ENCODE measurements around the gene MPG.

MPG gene

DNA sequence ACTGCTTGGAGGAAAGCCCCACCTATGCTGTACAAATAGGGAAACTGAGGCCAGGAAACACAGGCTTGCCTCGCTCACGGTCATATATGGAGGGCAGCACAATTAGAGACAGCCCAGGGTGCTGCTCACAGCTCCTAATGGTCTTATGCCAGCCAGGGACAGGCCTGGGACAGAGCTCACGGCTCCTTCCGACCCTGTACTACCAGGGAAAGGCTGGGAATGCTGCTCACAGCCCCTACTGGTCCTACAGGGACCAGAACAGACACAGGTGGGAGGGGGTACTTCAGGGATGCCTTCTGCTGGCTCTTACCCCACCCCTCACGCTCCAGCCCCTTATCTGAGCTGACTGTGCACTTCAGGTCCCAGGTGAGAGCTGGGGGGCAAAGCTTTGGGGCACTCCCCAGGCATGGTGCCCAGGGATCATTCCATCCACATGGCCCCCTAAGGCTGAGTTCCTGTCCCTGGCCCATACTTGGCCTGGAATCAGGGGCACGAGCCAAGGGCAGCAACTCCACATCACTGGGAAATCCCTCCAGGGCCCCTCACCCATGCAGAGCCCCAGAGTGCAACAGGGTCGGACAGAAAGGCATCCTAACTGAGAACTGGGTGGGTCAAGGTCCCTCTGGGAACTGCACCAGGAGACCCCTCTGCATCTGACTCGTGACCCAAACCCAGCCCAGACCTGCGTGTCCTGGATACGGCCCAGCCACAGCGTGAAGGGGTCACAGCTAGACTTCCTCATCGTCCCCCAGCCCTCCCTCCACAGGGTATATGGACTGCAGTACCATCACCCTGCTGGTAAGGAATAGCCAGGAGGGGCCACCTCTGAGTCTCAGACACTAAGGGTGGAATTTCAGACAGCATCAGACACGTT lies 11.5 kb upstream of the MPG start:
- H3K9ac ChIP-seq (ENCODE audit: low read depth in 1 of 2, low read length in 2 of 2), result no peak overlapping the region
- H3K4me1 ChIP-seq (ENCODE audit: control insufficient read depth in 2 of 2, insufficient read depth in 2 of 2, low read length in 2 of 2), result peaks cover 9 to 10% of the 10 kb centered on the region in 2 donors
- no peaks in the 10 kb centered on the region for H3K27me3 ChIP-seq (ENCODE audit: control insufficient read depth in 2 of 2, insufficient read depth in 2 of 2, low read length in 2 of 2)
- H3K27ac ChIP-seq (ENCODE audit: low read depth in 2 of 2, low read length in 2 of 2), result no peak overlapping the region
- H3K4me3 ChIP-seq (ENCODE audit: low read length in 2 of 2), result no peak overlapping the region
- peaks cover 3 to 8% of the 10 kb centered on the region in 2 donors for H3K36me3 ChIP-seq (ENCODE audit: control insufficient read depth in 2 of 2, insufficient read depth in 2 of 2, low read length in 2 of 2)
- H3K9me3 ChIP-seq (ENCODE audit: control insufficient read depth in 2 of 2, low read length in 2 of 2), result no peaks in the 10 kb centered on the region

DNA sequence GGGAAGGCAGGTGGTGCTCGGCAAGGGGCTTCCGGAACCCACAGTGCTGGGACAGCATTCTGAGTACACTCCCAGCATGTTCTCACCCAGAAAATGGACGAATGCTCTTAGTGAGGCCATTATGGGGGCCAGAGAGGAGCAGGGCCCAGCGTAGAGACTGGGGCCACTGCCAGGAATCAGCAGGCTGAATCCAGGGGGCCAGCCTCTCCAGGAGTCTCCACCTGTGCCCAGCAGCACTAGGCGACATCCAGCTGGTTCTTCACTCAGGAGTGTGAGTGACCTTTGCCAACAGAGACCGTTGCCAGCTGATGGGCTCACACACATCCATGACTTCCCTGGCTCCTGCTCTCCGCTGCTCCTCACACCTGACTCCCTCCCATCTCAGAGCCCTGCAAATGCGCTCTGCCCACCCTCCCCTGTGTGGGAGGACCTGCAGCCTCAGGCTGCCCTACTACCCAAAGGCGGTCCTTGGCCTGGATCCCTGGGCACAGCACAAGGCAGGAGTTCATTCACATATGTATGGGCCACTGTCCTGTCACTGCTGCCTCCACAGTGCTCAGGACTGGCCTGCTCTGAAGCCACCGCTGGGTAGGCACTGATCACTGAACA lies 10.7 kb upstream of the MPG start:
- Histone ChIP-seq H3K4me1 (ENCODE audit: control insufficient read depth in 2 of 2, insufficient read depth in 2 of 2, low read length in 2 of 2) (peaks cover 10 to 13% of the 10 kb centered on the region in 2 donors), H3K36me3 (ENCODE audit: control insufficient read depth in 2 of 2, insufficient read depth in 2 of 2, low read length in 2 of 2) (peaks cover 3 to 8% of the 10 kb centered on the region in 2 donors), H3K27me3 (ENCODE audit: control insufficient read depth in 2 of 2, insufficient read depth in 2 of 2, low read length in 2 of 2) (no peaks in the 10 kb centered on the region), H3K9me3 (ENCODE audit: control insufficient read depth in 2 of 2, low read length in 2 of 2) (no peaks in the 10 kb centered on the region), H3K9ac (ENCODE audit: low read depth in 1 of 2, low read length in 2 of 2) (no peak overlapping the region), H3K27ac (ENCODE audit: low read depth in 2 of 2, low read length in 2 of 2) (no peak overlapping the region), H3K4me3 (ENCODE audit: low read length in 2 of 2) (no peak overlapping the region)

DNA sequence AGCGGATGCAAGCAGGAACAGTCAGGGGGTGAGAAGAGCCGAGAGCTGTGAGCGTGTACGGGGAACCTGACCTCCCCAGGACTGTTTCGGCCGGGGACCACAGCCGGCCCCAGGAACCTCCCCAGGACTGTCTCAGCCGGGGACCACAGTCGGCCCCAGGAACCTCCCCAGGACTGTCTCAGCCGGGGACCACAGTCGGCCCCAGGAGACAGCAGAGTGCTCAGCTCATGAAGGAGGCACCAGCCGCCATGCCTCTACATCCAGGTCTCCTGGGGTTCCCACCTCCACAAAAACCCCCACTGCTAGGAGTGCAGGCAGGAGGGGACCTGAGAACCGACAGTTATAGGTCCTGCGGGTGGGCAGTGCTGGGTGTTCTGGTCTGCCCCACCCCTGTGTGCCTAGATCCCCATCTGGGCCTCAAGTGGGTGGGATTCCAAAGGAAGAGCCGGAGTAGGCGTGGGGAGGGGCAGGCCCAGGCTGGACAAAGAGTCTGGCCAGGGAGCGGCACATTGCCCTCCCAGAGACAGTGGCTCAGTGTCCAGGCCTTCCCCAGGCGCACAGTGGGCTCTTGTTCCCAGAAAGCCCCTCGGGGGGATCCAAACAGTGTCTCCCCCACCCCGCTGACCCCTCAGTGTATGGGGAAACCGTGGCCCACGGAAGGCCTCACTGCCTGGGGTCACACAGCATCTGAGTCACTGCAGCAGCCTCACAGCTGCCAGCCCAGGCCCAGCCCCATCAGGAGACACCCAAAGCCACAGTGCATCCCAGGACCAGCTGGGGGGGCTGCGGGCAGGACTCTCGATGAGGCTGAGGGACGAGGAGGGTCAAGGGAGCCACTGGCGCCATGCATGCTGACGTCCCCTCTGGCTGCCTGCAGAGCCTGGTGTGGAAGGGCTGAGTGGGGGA lies 9.9 kb upstream of the MPG start:
- Histone ChIP-seq H3K27me3 (ENCODE audit: control insufficient read depth in 2 of 2, insufficient read depth in 2 of 2, low read length in 2 of 2) (peaks cover 0 to 4% of the 10 kb centered on the region in 2 donors), H3K36me3 (ENCODE audit: control insufficient read depth in 2 of 2, insufficient read depth in 2 of 2, low read length in 2 of 2) (peaks cover 3 to 6% of the 10 kb centered on the region in 2 donors), H3K9me3 (ENCODE audit: control insufficient read depth in 2 of 2, low read length in 2 of 2) (no peaks in the 10 kb centered on the region), H3K4me3 (ENCODE audit: low read length in 2 of 2) (no peak overlapping the region), H3K4me1 (ENCODE audit: control insufficient read depth in 2 of 2, insufficient read depth in 2 of 2, low read length in 2 of 2) (peaks cover 14 to 18% of the 10 kb centered on the region in 2 donors), H3K9ac (ENCODE audit: low read depth in 1 of 2, low read length in 2 of 2) (no peak overlapping the region), H3K27ac (ENCODE audit: low read depth in 2 of 2, low read length in 2 of 2) (no peak overlapping the region)

DNA sequence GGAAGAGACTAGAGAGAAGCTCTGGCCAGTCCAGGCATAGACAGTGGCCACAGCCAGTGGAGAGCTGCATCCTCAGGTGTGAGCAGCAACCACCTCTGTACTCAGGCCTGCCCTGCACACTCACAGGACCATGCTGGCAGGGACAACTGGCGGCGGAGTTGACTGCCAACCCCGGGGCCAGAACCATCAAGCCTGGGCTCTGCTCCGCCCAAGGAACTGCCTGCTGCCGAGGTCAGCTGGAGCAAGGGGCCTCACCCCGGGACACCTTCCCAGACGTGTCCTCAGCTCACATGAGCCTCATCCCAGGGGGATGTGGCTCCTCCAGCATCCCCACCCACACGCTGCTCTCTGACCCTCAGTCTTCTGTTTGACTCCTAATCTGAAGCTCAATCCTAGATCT lies 8.8 kb upstream of the MPG start:
- Histone ChIP-seq H3K27me3 (ENCODE audit: control insufficient read depth in 2 of 2, insufficient read depth in 2 of 2, low read length in 2 of 2) (peaks cover 0 to 4% of the 10 kb centered on the region in 2 donors), H3K9me3 (ENCODE audit: control insufficient read depth in 2 of 2, low read length in 2 of 2) (no peaks in the 10 kb centered on the region), H3K9ac (ENCODE audit: low read depth in 1 of 2, low read length in 2 of 2) (peak overlapping the region in 1 of 2 donors; percentile 14), H3K27ac (ENCODE audit: low read depth in 2 of 2, low read length in 2 of 2) (no peak overlapping the region), H3K4me3 (ENCODE audit: low read length in 2 of 2) (no peak overlapping the region), H3K36me3 (ENCODE audit: control insufficient read depth in 2 of 2, insufficient read depth in 2 of 2, low read length in 2 of 2) (no peaks in the 10 kb centered on the region), H3K4me1 (ENCODE audit: control insufficient read depth in 2 of 2, insufficient read depth in 2 of 2, low read length in 2 of 2) (peaks cover 14 to 28% of the 10 kb centered on the region in 2 donors)

DNA sequence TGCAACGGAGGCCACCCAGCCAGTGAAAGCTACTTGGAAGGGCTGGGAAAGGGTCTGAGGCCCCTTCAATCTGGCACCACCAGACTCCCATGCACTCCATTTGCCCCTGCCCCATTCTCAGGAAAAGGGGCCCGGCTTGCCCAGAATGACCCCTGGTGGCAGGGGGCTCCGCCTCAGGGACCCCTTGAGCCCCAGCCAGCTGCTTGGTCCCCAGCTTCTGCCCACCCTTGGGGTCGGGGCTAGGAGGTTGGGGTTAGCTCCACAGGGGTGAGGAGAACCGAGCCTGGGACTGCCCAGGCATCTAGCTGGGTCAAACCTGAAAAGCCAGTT lies 6.8 kb upstream of the MPG start:
- Histone ChIP-seq H3K4me3 (ENCODE audit: low read length in 2 of 2) (peak overlapping the region; percentile 69 to 78), H3K9ac (ENCODE audit: low read depth in 1 of 2, low read length in 2 of 2) (peak overlapping the region in 1 of 2 donors; percentile 83), H3K27me3 (ENCODE audit: control insufficient read depth in 2 of 2, insufficient read depth in 2 of 2, low read length in 2 of 2) (peaks cover 0 to 4% of the 10 kb centered on the region in 2 donors), H3K27ac (ENCODE audit: low read depth in 2 of 2, low read length in 2 of 2) (peak overlapping the region; percentile 41 to 70), H3K36me3 (ENCODE audit: control insufficient read depth in 2 of 2, insufficient read depth in 2 of 2, low read length in 2 of 2) (no peaks in the 10 kb centered on the region), H3K4me1 (ENCODE audit: control insufficient read depth in 2 of 2, insufficient read depth in 2 of 2, low read length in 2 of 2) (peaks cover 19 to 45% of the 10 kb centered on the region in 2 donors), H3K9me3 (ENCODE audit: control insufficient read depth in 2 of 2, low read length in 2 of 2) (no peaks in the 10 kb centered on the region)

DNA sequence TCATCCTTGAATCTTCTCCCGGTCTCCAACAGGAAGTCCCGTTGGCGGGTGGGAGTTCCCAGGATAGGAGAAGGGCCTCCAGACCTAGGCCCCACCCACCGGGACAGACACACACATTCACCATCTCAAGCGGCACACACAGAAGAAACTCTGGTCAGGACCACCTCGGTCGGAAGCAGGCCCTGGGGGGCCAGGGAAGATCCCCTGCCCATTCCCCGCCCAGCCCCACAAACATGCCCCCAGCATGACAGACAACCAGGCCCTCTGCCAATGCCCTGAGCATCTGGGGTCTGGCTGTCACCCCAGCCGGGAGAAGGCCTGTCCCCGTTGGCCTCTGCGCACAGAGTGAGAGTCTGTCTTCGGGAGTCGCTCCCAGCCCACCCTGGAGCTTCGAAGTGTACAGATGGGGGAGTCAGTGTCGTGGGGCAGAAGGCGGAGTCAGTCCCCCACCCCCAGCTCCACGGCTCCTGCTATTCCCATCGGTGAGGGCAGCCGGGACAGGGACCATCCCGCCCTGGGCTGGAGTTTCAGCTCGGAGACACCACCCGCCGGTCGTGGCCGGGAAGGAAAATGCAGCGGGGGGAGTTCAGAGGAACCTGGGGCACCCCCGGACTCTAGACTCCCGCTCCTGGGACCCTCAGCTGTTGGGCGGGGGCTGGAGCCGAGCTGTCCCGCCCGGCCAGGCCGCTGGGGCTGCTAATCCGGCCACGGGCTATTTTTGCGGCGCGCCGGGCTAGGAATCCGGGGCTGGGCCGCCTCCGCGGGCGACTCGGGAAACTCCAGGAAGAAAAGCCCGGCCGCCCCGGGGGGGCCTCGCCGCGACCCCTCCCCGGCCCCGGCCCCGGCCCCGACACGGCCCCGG lies 6.3 kb upstream of the MPG start:
- Histone ChIP-seq H3K9me3 (ENCODE audit: control insufficient read depth in 2 of 2, low read length in 2 of 2) (no peaks in the 10 kb centered on the region), H3K9ac (ENCODE audit: low read depth in 1 of 2, low read length in 2 of 2) (peak overlapping the region; percentile 52 to 83), H3K4me3 (ENCODE audit: low read length in 2 of 2) (peak overlapping the region; percentile 69 to 78), H3K27me3 (ENCODE audit: control insufficient read depth in 2 of 2, insufficient read depth in 2 of 2, low read length in 2 of 2) (peaks cover 0 to 4% of the 10 kb centered on the region in 2 donors), H3K36me3 (ENCODE audit: control insufficient read depth in 2 of 2, insufficient read depth in 2 of 2, low read length in 2 of 2) (no peaks in the 10 kb centered on the region), H3K27ac (ENCODE audit: low read depth in 2 of 2, low read length in 2 of 2) (peak overlapping the region; percentile 70 to 73), H3K4me1 (ENCODE audit: control insufficient read depth in 2 of 2, insufficient read depth in 2 of 2, low read length in 2 of 2) (peaks cover 25 to 51% of the 10 kb centered on the region in 2 donors)

DNA sequence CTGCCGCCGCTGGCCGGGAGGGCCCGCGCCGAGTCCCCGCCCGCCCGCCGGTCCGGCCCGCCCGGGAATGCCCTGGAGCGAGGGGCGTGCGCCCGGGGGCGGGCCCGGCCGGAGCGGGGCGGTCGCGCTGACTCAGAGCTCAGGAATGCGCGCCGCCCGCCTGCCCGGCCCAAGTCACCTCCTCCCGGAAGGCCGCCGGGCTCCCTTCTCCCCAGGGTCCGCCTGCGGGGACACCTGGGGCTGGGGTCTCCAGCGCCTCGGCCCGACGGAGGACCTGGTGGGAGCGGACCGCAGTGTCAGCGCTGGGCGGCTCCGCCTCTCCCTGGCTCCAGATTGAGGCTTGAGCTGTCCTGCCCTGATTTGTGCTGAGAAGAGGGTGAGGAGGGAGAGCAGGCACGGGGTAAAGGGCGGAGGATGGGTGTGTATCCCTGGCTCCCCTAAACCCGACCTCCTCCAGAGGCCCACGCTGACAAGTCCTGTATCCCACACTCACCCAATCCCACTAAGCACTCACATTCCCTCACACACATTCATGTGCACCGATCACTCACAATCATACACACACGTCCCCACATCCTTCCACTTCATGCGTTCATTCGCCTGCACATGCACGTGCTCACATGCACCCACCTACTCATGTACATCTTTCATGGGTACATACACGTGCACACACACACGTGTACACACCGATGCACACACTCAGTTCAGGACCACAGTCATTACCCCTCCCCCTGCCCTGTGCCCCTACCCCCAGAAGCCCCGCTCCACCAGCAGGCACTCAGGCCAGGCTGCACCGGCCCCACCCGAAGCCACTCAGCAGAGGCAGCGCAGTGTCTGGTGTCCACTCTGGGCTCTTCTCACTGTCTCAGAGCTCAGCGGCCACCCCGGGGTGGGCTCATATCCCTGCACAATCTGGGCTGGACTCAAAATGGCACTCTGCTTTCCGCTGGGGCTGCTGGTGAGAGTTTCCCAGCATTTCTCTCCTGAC lies 5.2 kb upstream of the MPG start, which contains the start of gene RHBDF1:
Gene RHBDF1 (minus strand): TSS at position 71 of the 988 bp plus-strand sequence. CDS start 7,616 bp downstream, outside the sequence.
- H3K27ac ChIP-seq (ENCODE audit: low read depth in 2 of 2, low read length in 2 of 2), result peak within 1 kb of the TSS; percentile 70 to 75
- H3K4me1 ChIP-seq (ENCODE audit: control insufficient read depth in 2 of 2, insufficient read depth in 2 of 2, low read length in 2 of 2), result peaks cover 31 to 62% of the 10 kb centered on the region in 2 donors
- peak within 1 kb of the TSS; percentile 69 to 78 for H3K4me3 ChIP-seq (ENCODE audit: low read length in 2 of 2)
- no peaks in the 10 kb centered on the region for H3K36me3 ChIP-seq (ENCODE audit: control insufficient read depth in 2 of 2, insufficient read depth in 2 of 2, low read length in 2 of 2)
- peaks cover 0 to 4% of the 10 kb centered on the region in 2 donors for H3K27me3 ChIP-seq (ENCODE audit: control insufficient read depth in 2 of 2, insufficient read depth in 2 of 2, low read length in 2 of 2)
- H3K9ac ChIP-seq (ENCODE audit: low read depth in 1 of 2, low read length in 2 of 2), result peak within 1 kb of the TSS; percentile 68 to 83
- H3K9me3 ChIP-seq (ENCODE audit: control insufficient read depth in 2 of 2, low read length in 2 of 2), result no peaks in the 10 kb centered on the region

DNA sequence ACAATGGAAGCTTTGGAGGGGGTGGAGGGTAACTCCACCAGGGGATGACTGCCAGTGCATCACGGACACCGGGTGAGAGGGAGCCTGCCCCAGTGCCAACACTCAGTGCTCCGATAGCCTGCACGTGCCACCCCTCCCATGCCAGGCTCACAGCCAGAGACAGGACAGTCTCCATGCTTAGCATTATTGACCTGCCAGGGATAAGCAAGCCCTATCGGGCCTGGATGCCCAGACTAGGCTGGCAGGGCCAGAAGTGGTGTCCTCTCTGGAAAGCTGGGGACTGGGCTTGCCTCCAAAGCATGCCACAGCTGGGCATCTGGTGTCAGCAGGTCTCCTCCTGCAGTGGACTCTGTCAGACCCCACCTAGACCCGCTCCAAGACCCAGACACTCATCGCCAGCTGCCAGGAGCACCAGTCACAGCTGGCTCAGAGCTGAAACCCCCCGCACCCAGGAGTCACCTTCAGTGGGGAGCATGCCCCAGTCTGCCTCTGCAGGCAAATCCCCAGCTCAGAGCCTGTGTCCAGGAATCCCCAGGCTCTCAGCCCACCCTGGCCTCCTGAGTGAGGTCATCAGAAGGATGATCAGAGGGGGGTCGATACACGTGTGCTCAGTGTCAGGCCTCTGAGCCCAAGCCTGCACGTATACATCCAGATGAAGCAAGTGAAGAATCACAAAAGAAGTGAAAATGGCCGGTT lies 3.8 kb upstream of the MPG start:
- no peaks in the 10 kb centered on the region for H3K9me3 ChIP-seq (ENCODE audit: control insufficient read depth in 2 of 2, low read length in 2 of 2)
- H3K36me3 ChIP-seq (ENCODE audit: control insufficient read depth in 2 of 2, insufficient read depth in 2 of 2, low read length in 2 of 2), result no peaks in the 10 kb centered on the region
- peak overlapping the region; percentile 2 to 16 for H3K27ac ChIP-seq (ENCODE audit: low read depth in 2 of 2, low read length in 2 of 2)

More for the DNA sequence above, 3.8 kb upstream of the MPG start:
- Histone ChIP-seq H3K4me1 (ENCODE audit: control insufficient read depth in 2 of 2, insufficient read depth in 2 of 2, low read length in 2 of 2) (peaks cover 39 to 69% of the 10 kb centered on the region in 2 donors), H3K27me3 (ENCODE audit: control insufficient read depth in 2 of 2, insufficient read depth in 2 of 2, low read length in 2 of 2) (peaks cover 0 to 4% of the 10 kb centered on the region in 2 donors), H3K9ac (ENCODE audit: low read depth in 1 of 2, low read length in 2 of 2) (no peak overlapping the region), H3K4me3 (ENCODE audit: low read length in 2 of 2) (no peak overlapping the region)

All from mucosa of rectum (tissue), 2 donors.